Measurements from ENCODE around the gene MGAT3.

The MGAT3 gene

DNA sequence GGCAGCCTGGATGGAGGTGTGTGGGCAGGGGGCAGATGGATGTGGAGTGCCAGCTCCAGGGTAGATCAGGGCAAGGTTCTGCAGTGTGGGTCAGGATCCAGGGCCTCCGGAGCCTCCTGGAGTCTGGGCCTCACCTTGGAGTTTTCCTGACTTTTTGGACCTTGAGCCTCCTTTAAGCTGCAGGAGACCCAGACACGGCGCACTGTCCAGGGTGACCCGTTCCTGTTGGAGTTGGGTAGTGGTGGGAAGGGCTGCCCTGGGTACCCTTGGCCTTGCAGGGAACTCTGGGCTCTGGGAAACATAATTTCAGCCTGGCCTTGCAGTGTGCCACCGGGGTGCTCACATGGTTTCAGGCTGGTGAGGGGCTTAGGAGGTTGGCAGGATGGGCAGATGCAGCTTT, 17.0 kb downstream of the MGAT3 start:
- no peak for DNase-seq

DNA sequence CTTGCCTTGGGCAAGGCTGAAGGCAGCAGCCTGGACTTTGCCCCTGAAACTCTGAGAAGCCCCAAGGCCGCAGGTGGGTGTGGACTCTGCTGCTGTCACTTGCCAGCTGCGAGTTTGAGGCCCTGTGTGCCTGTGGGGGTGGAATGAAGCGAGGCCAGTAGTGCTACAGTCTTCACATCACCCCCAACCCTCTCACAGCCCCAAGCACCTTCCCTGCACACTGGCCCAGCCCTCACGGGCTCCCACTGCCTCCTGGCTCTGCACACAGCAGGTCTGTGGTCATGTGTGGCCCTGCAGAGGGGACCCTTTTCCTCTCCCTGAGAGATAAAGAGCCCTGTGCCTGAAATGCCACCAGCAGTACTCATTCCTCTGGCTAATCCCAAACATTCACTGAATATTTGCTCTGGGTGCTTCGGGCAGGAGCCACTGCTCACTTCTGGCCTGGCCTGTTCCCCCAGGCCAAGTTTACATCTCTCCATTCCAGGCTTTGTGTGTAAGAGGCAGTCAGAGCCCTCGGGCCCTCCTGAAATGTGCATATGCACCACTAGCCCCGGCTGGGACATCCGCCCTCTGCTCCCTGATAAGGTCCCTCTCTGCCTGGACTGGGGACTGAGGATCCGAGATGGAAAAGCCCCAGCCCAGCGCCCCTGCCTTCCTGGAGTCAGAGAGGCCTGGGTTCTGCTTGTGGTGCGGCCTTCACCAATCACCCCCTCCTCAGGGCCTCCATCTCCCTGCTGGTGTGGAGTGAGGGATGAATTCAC, 17.7 kb downstream of the MGAT3 start:
- DNase-seq = no peak

DNA sequence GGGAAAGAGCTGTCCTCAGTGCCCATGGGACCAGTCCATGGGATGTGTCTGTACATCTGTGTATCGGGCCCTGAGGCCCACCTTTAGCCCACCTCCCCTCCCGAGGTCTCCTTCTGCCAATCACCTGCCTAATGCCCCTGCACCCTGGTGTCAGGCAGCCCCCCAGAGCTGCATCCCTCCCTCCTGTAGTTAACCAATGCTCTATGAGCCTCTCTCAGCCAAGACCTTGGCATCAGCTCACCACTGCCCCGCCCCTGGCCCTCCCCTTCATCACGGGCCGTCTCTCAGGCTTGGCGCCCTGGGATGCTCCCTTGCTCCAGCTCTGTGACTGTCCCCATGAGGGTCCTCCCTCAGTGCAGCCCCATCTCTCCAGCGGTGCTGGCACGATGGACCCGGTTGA, 18.5 kb downstream of the MGAT3 start:
- no peak for DNase-seq

DNA sequence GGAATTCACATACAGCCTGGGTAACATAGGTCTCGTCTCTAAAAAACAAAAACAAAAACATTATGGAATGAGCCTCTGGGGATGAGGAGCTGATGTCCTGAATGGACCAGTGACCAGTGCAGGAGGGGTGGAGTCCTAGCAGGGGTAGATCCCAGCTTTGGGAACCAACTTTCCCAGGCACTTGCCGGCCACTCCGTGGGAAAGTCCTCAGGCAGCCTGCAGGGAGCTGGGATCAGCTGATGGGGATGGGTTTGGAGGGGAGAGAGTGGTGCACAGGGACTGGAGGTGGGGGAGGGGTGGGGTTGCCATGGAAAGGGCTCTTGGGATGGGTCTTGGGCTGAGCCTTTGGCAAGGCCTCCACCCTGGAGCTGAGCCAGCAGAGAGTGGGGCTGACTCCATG, 19.1 kb downstream of the MGAT3 start:
- DNase-seq = no peak

DNA sequence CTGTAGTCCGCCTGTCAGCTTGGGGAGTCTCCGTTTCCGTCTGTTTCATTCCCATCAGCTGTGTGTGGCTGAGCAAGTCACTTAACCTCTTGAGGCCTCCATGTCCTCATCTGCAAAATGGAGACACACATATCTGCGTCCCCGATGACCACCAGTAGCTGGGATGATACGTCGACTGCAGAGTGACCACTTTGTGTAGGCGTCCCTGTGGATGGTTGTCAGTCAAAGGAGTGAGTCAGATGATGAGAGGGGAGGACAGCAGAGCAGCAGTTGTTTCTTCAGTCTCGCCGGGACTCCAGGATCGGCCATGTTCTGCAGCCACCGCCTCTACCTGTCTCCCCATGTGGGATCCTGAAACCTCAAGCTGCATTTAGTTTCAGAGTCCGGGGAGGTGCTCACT, 19.9 kb downstream of the MGAT3 start:
- no peak for DNase-seq

DNA sequence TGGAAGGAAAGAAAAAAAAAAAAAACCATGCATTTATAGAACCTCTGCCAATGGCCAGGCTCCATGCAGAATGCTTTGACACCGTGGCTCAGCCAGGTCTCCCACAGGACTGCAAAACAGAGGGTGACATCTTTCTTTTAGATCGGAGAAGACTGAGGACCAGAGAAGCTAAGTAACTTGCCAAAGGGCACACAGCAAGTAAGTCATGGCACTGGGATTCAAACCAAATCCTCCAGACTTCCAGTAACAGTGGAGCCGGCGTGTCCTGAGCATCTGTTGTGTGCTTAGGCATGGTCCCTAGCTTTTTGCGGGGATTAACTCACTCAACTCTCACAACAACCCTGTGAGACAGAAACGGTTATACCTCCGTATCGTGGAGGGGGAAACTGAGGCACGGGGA, 20.7 kb downstream of the MGAT3 start:
- no peak for DNase-seq

DNA sequence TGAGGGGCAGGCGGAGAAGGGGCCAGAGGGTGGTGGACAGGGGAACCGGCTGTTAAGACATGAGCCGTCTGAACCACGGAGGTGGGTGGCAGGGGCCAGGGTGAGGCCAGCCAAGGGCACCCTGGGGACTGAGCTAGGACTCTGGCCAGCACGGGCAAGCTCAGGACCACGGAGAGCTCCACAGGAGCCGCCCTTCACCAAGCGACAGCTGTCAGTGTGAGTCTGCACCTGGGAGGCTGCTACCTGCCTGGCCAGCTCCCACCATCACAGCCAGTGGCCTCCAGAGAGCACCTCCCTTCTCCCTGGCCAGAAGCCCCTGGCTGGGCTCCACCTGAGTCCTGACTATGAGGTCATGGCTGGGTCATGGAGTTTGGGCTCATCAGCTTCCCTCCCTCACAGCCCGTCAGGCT, 21.6 kb downstream of the MGAT3 start:
- DNase-seq = no peak

DNA sequence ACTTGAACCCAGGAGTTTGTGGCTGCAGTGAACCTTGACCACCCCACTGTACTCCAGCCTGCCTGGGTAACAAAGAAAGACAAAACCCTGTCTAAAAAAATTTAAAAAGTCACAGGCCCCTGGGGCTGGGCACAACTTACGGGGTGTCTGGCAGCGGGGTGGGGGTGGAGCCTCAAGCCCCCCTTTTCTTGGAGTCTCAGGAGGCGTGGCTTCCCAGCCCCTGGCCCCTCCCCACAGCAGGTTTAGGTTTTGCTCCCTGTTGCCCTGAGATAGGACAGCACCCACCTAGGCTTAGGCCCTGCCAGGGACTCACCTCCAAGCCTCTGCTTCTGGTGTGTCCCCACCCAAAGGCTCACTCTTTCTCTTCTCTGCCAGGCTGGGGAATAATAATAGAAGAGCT, 22.4 kb downstream of the MGAT3 start:
- no peak for DNase-seq

DNA sequence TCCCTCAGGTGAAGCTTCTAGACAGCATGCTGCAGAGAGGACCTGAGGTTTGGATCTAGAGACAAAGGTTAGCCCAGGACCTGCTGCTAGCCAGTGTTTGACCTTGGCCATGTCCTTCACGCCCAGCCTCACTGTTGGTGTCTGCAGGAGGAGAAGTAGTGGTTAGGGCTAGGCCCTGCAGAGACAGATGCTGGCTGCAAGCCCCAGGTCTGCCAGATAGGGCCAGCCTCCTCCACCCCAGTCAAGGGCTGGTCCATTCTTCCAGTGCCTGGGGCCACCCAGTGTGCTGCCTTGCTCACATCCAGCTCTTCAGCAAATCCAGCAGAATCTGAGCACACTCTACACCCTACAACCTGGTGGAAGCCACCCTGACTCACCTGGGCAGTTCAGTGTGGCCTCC, 23.7 kb downstream of the MGAT3 start:
- DNase-seq = no peak

DNA sequence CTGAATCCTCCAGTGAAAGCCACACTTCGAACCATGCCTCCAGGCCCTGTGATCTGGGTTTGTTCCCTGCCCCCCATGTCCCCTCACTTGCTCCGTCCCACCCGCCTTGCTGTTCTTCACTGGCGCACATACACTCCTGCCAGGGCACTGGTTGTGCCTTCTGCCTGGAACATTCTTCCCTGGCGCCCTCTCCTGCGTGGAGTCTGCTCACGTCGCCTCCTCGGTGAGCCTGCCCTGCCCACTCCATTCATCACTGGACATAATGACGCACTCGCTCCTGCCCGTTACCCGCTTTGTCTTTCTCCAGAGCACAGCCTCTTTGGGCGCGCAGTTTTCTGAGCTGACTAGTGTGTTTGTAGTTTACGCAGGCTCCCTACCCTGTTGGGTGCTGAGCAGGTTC, 24.2 kb downstream of the MGAT3 start:
- DNase-seq = no peak

DNA sequence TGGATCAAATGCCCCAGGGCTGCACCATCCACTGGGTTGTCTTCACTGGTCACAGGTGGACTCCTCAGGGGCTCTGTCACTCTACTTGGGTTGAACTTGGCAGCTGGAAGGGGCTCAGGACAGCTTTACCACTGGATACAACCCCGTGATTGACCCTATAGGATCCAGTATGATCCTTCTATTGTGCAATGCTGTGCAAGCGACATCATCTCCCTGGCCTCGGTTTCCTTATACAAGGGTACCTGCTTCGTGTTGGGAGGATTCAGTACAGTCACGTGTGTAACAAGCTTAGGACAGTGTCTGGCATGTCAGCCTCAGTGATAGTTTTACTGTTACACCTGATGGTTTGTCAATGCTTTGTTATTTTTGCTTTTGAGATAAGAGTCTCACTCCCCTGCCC, 24.8 kb downstream of the MGAT3 start:
- no peak for DNase-seq

DNA sequence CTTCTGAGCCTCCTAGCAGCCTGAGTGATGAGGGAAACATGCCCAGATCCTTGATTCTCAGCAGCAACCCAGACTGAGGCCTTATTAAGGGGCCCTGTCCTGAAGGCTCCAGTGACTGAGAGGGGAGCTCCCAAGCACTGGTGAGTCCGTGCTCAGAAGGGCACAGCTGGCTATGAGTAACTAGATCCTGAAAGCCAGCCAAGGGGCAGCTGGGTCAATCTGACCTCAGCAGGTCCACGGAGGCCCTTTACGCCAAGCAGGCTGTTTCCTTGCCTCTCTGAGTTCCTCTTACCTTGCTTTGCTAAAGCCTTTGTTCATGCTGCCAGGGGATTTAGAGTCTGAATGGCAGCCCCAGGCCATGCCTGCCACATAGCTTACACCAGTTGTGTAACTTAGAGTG, 26.0 kb downstream of the MGAT3 start:
- DNase-seq = no peak

DNA sequence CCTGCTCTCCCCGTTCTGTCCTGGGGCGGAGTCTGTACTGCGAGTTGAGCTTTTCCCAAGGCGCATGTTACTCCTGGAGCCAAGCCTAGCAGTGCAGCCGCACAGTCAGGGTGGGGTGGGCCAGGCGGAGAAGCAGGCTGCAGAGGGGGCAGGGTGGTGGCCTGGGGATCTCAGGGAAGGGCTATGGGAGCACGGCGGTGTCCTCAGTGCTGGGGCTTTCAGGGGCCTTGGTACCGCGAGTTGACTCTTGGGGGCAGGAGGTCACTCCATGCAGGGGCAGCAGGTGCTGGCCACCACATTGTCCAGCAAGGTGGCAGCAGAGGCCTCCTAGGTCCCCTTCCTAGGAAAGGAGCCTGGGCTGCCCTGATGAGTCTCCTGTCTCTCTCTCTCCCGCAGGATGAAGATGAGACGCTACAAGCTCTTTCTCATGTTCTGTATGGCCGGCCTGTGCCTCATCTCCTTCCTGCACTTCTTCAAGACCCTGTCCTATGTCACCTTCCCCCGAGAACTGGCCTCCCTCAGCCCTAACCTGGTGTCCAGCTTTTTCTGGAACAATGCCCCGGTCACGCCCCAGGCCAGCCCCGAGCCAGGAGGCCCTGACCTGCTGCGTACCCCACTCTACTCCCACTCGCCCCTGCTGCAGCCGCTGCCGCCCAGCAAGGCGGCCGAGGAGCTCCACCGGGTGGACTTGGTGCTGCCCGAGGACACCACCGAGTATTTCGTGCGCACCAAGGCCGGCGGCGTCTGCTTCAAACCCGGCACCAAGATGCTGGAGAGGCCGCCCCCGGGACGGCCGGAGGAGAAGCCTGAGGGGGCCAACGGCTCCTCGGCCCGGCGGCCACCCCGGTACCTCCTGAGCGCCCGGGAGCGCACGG, 30.4 kb downstream of the MGAT3 start:
- DNase-seq = no peak

DNA sequence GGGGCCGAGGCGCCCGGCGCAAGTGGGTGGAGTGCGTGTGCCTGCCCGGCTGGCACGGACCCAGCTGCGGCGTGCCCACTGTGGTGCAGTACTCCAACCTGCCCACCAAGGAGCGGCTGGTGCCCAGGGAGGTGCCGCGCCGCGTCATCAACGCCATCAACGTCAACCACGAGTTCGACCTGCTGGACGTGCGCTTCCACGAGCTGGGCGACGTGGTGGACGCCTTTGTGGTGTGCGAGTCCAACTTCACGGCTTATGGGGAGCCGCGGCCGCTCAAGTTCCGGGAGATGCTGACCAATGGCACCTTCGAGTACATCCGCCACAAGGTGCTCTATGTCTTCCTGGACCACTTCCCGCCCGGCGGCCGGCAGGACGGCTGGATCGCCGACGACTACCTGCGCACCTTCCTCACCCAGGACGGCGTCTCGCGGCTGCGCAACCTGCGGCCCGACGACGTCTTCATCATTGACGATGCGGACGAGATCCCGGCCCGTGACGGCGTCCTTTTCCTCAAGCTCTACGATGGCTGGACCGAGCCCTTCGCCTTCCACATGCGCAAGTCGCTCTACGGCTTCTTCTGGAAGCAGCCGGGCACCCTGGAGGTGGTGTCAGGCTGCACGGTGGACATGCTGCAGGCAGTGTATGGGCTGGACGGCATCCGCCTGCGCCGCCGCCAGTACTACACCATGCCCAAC, 31.2 kb downstream of the MGAT3 start:
- no peak for DNase-seq

DNA sequence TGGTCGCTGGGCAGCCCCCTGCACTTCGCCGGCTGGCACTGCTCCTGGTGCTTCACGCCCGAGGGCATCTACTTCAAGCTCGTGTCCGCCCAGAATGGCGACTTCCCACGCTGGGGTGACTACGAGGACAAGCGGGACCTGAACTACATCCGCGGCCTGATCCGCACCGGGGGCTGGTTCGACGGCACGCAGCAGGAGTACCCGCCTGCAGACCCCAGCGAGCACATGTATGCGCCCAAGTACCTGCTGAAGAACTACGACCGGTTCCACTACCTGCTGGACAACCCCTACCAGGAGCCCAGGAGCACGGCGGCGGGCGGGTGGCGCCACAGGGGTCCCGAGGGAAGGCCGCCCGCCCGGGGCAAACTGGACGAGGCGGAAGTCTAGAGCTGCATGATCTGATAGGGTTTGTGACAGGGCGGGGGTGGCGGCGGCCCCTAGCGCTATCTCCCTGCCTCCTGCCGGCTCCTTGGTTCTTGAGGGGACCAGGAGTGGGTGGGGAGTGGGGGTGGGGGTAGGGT, 31.8 kb downstream of the MGAT3 start:
- DNase-seq = no peak

DNA sequence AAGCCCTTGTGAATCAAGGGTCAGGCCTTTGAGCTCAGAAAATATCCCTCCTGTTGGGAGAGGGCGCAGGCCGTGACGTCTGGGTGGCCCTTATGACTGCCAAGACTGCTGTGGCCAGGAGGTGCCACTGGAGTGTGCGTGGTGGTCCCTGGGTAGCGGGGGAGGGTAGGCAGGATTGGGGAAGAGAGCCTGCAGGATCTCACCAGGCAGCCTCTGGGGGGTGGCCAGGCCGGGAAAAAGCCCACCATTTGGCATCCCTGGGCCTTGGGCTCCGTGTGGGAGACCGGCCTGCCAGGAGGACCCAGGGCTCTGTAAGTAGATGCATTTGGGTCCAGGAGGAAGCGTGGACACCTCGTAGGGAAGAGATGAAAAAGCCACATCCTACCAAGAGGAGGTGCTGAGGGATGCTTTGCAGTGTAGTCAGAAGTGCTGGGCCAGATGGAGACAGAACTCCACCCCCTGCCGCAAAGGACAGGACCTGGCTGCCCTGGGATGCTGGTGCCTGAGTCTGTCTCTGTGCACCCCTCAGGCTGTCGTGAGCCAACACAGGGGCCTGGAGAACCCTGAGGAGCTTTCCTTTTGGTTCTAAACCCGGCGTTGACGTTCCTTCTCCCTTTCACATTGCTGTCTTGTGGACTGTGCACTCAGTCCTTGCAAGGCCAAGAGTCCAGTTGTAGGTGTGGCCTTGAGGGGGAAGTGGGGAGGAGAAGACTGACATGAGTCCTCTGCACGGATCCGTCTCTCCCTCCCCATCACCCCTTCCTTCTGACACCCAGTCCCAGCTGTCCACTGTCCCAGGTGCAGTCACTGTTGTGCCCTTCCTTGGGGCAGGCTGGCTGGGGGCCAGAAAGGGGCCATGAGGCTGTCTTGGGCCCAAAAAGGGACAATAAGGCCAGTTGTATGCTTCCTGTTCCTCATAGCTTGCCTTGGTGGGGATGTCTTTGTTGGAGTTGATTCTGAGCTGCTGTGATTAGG, 32.6 kb downstream of the MGAT3 start:
- no peak for DNase-seq

DNA sequence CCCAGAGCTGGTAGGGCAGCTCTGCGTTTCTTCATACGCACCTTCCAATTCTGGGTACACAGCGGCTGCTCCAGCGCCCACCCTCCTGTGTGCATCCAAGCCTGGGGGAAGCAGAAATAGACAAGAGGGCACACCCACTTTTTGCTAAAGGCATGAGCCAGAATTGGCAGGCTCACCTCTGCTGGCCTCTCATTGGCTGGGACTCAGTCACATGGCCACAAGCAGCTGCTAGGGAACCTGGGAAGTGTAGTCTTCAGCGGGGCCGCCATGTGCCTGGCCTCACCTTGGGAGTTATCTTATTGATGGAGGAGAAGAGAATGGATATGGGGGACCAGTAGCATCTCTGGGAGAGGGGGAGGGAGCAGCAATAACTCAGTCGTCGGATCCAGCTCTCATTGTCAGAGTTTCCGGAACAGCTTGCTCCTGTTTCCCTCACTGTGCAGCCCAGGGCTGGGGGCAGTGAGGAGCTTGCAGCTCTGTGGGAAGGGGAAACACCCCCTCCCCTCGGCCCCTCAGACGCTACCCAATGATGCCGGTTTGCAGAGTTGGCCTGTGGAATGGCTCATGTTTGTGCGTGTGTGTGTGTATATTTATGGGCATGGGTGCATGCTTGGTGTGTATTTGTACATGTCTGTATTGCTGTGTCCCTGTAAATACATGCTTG, 33.5 kb downstream of the MGAT3 start:
- DNase-seq = peak; percentile 54

DNA sequence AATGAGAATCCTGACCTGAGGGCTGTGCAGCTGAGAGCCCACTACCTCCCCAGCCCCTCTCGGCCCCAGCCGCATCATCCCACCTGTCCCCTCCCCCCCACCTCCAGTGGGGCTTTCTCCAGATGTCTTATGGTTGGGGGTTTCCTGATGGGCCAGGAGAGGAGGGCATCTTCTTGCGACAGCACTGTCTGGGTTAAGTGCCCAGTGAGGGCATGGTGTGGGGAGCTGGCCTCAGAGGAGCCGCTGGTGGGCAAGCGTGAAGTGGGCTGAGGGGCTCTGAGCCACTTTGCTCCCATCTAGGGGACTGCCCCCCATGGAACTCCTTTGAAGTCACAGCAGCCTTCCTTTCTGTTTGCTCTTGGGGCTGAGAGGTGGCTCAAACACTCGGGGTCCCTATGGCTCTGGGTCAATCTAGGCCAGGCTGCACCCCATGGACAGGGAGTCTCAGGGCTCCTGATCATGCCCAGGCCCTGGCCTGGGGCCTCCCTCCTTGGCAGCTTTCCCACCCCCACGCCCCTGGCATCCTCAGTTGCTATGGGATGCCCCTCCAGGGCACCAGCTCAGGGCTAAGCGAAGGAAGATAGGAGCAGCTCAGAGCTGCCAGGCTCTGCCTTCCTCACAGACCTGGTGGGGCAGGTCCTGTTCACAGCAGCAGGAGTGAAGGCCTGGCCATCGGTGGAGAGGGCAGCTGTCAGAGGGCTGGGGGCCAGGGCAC, 34.3 kb downstream of the MGAT3 start:
- DNase-seq = no peak

DNA sequence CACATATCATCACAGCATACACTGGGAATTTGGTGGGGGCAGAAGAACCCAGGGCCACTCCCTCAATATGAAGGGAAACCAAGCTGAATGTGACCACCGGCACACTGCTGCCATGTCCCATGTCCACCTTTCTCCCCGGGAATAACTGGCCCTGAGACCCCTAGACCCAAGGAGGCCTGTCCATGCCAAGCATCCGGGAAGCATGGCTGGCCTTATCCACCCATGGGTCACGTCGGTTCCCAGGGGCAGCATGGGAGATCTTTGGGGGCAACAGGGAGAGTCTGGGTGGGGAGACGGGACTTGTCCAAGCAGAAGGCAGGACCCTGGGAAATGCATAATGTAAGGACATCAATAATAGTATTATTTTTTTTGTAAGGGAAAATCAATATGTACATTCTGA, 34.9 kb downstream of the MGAT3 start:
- no peak for DNase-seq

DNA sequence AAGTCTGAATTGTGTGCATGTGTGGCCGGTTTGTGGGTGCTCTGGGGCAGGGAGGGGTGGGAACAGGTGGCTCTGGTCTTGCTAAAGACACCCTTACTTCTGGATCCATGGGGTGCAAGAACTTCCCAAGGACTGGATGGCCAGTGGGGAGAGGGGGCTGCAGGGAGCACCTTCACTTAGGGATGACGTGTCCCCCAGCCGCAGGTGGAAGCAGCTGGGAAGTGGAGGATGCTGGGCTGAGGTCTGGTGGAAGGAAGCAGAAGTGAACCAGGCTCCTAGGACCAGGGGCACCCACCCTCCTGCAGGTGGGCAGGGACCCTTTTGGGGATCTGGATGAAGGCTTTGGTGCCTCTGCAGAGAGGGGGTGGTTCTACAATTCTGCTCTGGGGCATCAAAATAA, 35.4 kb downstream of the MGAT3 start:
- no peak for DNase-seq

DNA sequence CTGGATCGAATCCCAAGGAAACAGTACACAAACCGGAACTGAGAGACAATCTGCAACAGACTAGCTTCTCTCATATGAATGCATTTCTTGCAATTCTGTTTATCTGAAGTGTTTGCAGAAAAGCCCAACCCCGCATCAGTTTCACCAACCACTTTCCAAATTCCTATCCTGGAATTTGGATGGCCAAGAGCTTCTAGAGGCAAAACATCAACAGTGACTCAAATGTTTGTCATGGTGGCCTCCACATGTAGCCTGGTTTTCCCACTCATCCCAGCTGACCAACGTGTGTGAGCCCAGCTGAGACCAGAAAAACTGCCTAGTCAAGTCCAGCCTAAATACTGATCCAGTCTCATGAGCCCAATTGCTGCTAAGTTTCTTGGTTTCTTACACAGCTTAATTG, 36.9 kb downstream of the MGAT3 start:
- DNase-seq = no peak
